GM18508 (cell line): ENCODE results near the gene GRM3.

Source experiments
- ATAC-seq: cut with Tn5 transposase; IDR thresholded peaks from one replicate; pipeline ENCODE4 v1.9.1; 2021; ENCODE audit warnings: moderate number of reproducible peaks; ENCODE audit not compliant: insufficient read depth, unreplicated experiment

The GRM3 gene

GRCh38 chr7:86884152-86884551 is 240.4 kb downstream of the GRM3 start:
- ATAC-seq: no peak

- no peak for ATAC-seq
Measured at GRCh38 chr7:86889501-86889900, 245.8 kb downstream of the GRM3 start.

GRCh38 chr7:86898171-86898570 is 254.5 kb downstream of the GRM3 start:
- no peak for ATAC-seq

GRCh38 chr7:86900886-86901285 is 257.2 kb downstream of the GRM3 start:
- ATAC-seq: no peak

- ATAC-seq: no peak
Measured at GRCh38 chr7:86904949-86905834, 261.5 kb downstream of the GRM3 start.

GRCh38 chr7:86908948-86909347 is 265.2 kb downstream of the GRM3 start:
- ATAC-seq: no peak

- no peak for ATAC-seq
Measured at GRCh38 chr7:86911659-86912058, 267.9 kb downstream of the GRM3 start.

GRCh38 chr7:86913709-86914108 is 270.0 kb downstream of the GRM3 start:
- ATAC-seq: no peak
